Measurements from ENCODE around the gene DLG5.
"Not testable (repeated sequence)": the region's sequence is repeated elsewhere in the genome, so short reads cannot be mapped to it uniquely, and the experiment has no call there.

The DLG5 gene

GRCh38 chr10:77770081-77770867, 156.3 kb downstream of the DLG5 start:
- DNase-seq (ENCODE audit: low read depth in 2 of 2): no peak

- DNase-seq (ENCODE audit: low read depth in 2 of 2): no peak
Observed at GRCh38 chr10:77768039-77768438, 158.5 kb downstream of the DLG5 start.

DNA sequence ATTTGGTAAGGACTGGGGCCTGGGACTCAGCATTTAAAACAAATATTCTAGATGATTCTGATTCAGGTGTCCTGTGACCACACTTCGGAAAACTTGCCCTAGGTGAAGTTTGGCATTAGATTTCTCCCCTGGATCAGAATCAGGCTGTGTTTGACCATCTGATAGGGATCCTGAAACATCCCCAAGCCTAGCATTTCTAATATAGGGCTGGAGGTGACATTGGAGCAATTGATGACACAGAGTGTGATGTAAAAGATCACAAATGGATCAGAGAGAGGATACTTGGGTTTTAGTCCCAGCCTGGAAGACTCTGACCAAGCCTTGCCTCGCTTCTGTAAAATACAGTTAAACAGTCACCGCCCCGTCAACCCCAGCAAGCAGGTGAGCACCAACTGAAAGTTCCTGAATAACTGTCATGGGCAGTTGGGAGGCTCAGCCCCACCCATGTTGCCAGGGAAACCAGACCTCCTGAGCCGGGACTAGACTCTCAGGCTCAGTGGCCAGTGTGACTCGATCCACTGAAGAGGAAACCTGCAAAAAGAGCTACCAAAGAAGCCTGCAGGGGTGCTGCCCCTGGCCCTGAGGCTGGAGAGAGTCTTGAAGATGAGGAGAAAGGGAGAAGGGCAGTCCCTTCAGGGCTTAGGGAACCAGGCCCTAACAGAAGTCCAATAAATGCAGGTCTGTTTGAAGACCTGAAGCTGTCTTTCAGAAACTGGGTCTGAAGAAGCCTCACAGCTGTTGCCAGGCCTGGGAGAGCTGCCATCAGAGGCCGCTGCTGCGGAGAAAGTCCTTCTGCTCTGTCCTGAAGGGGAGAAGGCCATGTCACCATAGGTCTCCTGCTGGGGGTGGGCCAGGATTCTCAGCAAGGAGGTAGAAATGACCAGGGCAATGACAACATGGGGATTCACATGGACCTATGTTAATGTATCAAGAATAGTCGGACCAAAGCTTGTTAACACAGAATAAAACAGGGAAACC, 162.8 kb downstream of the DLG5 start:
- no peak for DNase-seq (ENCODE audit: low read depth in 2 of 2)

DNA sequence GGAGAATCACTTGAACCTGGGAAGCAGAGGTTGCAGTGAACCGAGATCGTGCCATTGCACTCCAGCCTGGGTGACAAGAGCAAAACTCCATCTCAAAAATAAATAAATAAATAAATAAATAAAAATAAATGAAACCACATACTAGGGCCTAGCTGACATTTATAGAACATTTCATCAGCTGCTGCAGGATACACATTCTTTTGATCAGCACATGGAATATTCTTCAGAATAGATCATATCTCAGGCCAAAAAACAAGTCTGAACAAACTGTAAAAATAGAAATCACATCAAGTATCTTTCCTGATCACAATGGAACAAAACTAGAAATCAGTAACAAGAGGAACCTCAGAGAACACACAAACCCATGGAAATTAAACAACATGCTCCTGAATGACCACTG, 168.1 kb downstream of the DLG5 start:
- not testable (repeated sequence) for DNase-seq (ENCODE audit: low read depth in 2 of 2)

DNA sequence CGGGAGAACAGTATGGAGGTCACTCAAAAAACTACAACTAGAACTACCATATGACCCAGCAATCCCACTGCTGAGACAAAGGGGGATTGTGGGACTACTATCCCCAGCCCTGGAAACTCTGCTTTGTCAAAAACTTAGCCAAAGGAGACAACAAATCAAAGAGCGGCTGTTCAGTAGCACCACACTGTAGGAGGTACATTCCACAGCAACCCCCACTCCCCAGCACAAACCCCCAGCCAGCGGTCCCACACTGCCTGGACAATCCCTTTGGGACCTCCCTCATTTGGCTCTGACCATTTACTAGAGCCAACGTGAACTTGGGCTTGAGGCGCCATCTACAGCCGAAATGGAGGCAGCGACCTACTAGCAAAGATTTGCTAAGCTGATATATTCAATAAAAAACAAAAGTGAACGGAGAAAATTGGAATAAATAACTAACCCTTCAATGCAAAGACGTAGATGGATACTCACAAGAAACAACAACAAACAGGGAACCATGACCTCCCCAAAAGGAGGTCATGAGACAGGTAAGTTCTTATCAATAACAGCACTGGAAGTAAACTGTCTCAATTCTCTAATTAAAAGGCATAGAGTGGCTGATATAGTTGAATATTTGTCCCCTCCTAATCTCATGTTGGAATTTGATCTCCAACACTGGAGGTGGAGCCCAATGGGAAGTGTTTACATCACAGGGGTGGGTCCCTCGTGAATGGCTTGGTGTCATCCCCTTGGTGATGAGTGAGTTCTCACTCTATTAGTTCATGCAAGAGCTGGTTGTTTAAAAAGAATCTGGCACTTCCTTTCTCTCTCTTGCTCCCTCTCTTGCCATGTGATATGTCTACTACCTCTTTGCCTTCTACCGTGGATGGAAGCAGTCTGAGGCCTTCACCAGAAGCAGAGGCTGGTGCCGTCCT, 170.0 kb downstream of the DLG5 start:
- no peak for DNase-seq (ENCODE audit: low read depth in 2 of 2)

- no peak for DNase-seq (ENCODE audit: low read depth in 2 of 2)
Observed at GRCh38 chr10:77746047-77746707, 180.4 kb downstream of the DLG5 start.

- DNase-seq (ENCODE audit: low read depth in 2 of 2): no peak
Observed at GRCh38 chr10:77744245-77744644, 182.3 kb downstream of the DLG5 start.

GRCh38 chr10:77742172-77742571, 184.4 kb downstream of the DLG5 start:
- DNase-seq (ENCODE audit: low read depth in 2 of 2): no peak

- no peak for DNase-seq (ENCODE audit: low read depth in 2 of 2)
Observed at GRCh38 chr10:77741746-77742145, 184.8 kb downstream of the DLG5 start.
